Activated CD4-positive, alpha-beta T cell treated with anti-CD3 and anti-CD28 coated beads, Interleukin-2, amount 50 U/mL, for 4 hours (primary cell): ENCODE data around the gene CKMT1B.
"Not testable (repeated sequence)": the region's sequence is repeated elsewhere in the genome, so short reads cannot be mapped to it uniquely, and the experiment has no call there.

Experiments
- DNase-seq, 2 experiments: peaks; one replicate each; pipeline ENCODE4 v3.0.0-alpha.2; 2020

Gene CKMT1B

DNA sequence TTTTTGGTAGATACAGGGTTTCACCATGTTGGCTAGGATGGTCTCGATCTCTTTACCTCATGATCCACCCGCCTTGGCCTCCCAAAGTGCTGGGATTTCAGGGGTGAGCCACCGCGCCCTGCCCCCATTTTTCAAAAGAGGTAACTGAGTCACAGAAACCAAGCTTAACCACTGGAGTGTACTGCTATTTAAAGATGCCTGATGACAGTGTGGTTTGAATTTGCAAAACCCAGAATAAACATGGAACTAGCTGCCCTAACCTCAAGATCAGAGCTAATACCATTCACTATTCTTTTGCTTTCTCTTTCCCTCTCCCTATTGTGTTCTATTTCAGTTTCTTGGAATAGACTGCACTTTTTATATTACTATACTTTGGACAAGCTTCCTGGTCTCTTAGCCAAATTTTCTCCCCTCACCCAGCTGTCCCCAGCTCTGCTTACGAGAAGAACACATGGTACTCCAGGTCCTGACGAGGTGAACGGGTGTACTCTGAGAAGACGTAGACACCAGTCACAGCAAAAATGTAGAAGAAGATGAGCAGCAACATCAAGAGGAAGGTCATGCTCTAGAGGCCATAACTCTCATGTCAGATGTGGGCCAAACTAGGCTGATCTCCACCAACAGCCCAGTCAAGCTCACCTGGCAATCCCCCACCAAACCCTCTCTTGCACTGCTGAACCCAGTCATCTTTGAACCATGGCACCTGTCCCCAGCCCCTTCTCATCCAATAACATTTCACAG, 44.8 kb downstream of the CKMT1B start:
- not testable (repeated sequence) for DNase-seq
